GM23248 (cell line): ENCODE results near the gene RNF126. TPM values are rescaled to one million over a fixed set of nuclear protein-coding genes. Genes with fewer than 3 reads are reported as not detected.
"Not testable (repeated sequence)": the region's sequence is repeated elsewhere in the genome, so short reads cannot be mapped to it uniquely, and the experiment has no call there.

Experiments
- DNase-seq: peaks from one replicate; pipeline ENCODE4 v3.0.0-alpha.2; 2015
- H2AFZ ChIP-seq: fragments of 200-600 bp; sonication (generic); 2 replicates; pipeline ENCODE4 v1.6.1; 2016; ENCODE audit warnings: antibody characterized with exemption
- H3F3A ChIP-seq: fragments of 200-600 bp; sonication (generic); 2 replicates; pipeline ENCODE4 v1.6.1; 2016; ENCODE audit warnings: mild to moderate bottlenecking, antibody characterized with exemption, mixed run types; ENCODE audit not compliant: insufficient read depth
- H3K27ac ChIP-seq: fragments of 200-600 bp; sonication (generic); 2 replicates; pipeline ENCODE4 v1.5.1; 2016; ENCODE audit warnings: mild to moderate bottlenecking
- H3K27me3 ChIP-seq: fragments of 200-600 bp; sonication (generic); replicated peaks from 2 replicates; pipeline ENCODE4 v1.6.1; 2016; ENCODE audit warnings: mild to moderate bottlenecking; ENCODE audit not compliant: insufficient read depth
- H3K36me3 ChIP-seq: fragments of 200-600 bp; sonication (generic); 2 replicates; pipeline ENCODE4 v1.6.1; 2016; ENCODE audit warnings: low read depth, mild to moderate bottlenecking
- H3K4me1 ChIP-seq: fragments of 200-600 bp; sonication (generic); 2 replicates; pipeline ENCODE4 v1.6.1; 2016; ENCODE audit warnings: mild to moderate bottlenecking; ENCODE audit not compliant: insufficient read depth
- H3K4me2 ChIP-seq: fragments of 200-600 bp; sonication (generic); one replicate; pipeline ENCODE4 v1.6.1; 2016; ENCODE audit warnings: mild to moderate bottlenecking; ENCODE audit not compliant: unreplicated experiment
- H3K4me3 ChIP-seq: fragments of 200-600 bp; sonication (generic); 2 replicates; pipeline ENCODE4 v1.5.1; 2016; ENCODE audit warnings: mild to moderate bottlenecking
- H3K79me2 ChIP-seq: fragments of 200-600 bp; sonication (generic); 2 replicates; pipeline ENCODE4 v1.6.1; 2016; ENCODE audit warnings: mild to moderate bottlenecking; ENCODE audit not compliant: insufficient read depth
- H3K9ac ChIP-seq: fragments of 200-600 bp; sonication (generic); 2 replicates; pipeline ENCODE4 v1.6.1; 2016; ENCODE audit warnings: mild to moderate bottlenecking
- H3K9me2 ChIP-seq: fragments of 200-600 bp; sonication (generic); 2 replicates; pipeline ENCODE4 v1.6.1; 2016; ENCODE audit warnings: mixed run types, mild to moderate bottlenecking, moderate library complexity; ENCODE audit not compliant: insufficient read depth
- H3K9me3 ChIP-seq: fragments of 200-600 bp; sonication (generic); one replicate; pipeline ENCODE4 v1.6.1; 2017; ENCODE audit warnings: low read depth
- H4K20me1 ChIP-seq: fragments of 200-600 bp; sonication (generic); 2 replicates; pipeline ENCODE4 v1.6.0; 2016; ENCODE audit not compliant: insufficient read depth
- EZH2 ChIP-seq: fragments of 200-600 bp; sonication (generic); IDR thresholded peaks from 2 replicates; pipeline ENCODE4 v1.6.1; 2018; ENCODE audit warnings: antibody characterized with exemption, mild to moderate bottlenecking; ENCODE audit not compliant: insufficient read depth, poor library complexity, severe bottlenecking
- EZH2phosphoT487 ChIP-seq: fragments of 200-600 bp; sonication (generic); IDR thresholded peaks from 2 replicates; pipeline ENCODE4 v1.6.1; 2018; ENCODE audit warnings: antibody characterized with exemption, moderate library complexity, mild to moderate bottlenecking, low read depth; ENCODE audit not compliant: insufficient read depth
- WGBS, 2 experiments: methylation state at CpG; one replicate each; pipeline ENCODE4 v1.1.6; 2015 to 2017; ENCODE audit warnings: low lambda C conversion rate in 2 of 2, low coverage in 1 of 2; ENCODE audit errors: missing lambda C conversion rate in 2 of 2; 5-methylcytosine and 5-hydroxymethylcytosine counted together
- in situ Hi-C: fragments of 300-500 bp; cut with MboI; formaldehyde crosslinking; loops from 2 replicates; pipeline ENCODE4 v1.15.0; 2020
- polyA plus RNA-seq: library from polyadenylated mRNA; unstranded; fragments of >200 nt; fragmentation: Nextera tagmentation; extraction: Ambion mirVana; gene quantifications from 2 replicates; pipeline ENCODE4 v1.2.1, GENCODE V29; 2016
- total RNA-seq: library from RNA; depleted of rRNA; stranded (reverse); fragments of >200 nt; shearing (Covaris generic); gene quantifications from 2 replicates; pipeline ENCODE4 v1.2.3, GENCODE V29; 2014

Gene RNF126
- total and polyA plus RNA-seq, 2 experiments from 2014 or later, result 52.7 to 72.4 TPM

- Histone ChIP-seq H3K27ac (no peak overlapping the region), H3K9ac (no peak overlapping the region), H2AFZ (no peak overlapping the region), H3K9me3 (no peaks in the 10 kb centered on the region), H3F3A (peaks cover 6% of the 10 kb centered on the region; the same call in 1 of the 2 replicates), H3K4me3 (no peak overlapping the region), H3K4me2 (no peak overlapping the region), H3K9me2 (no peaks in the 10 kb centered on the region), H4K20me1 (no peaks in the 10 kb centered on the region), H3K79me2 (peaks cover 34% of the 10 kb centered on the region), H3K27me3 (no peaks in the 10 kb centered on the region), H3K36me3 (peaks cover 13% of the 10 kb centered on the region; the same call in 1 of the 2 replicates), H3K4me1 (peaks cover 6% of the 10 kb centered on the region; the same call in 1 of the 2 replicates)
- in situ Hi-C loops, result no loop called here
- no peak for DNase-seq
- no peak for TF ChIP-seq EZH2phosphoT487
- TF ChIP-seq EZH2, result no peak
- WGBS, 2 experiments, result 85 to 90% methylated on average over 19 of the region's 19 CpGs
These were observed 34.8 kb downstream of the RNF126 start for GRCh38 chr19:628168-628567.

GRCh38 chr19:626566-626965 is 36.4 kb downstream of the RNF126 start:
- H3F3A ChIP-seq, H3K9me3 ChIP-seq, H3K4me1 ChIP-seq, H3K4me2 ChIP-seq, H3K4me3 ChIP-seq, H3K27ac ChIP-seq, H2AFZ ChIP-seq, H3K9me2 ChIP-seq, H4K20me1 ChIP-seq, DNase-seq, H3K27me3 ChIP-seq, H3K9ac ChIP-seq, in situ Hi-C loops: not testable (repeated sequence)
- Histone ChIP-seq H3K36me3 (peaks cover 13% of the 10 kb centered on the region; the same call in 1 of the 2 replicates), H3K79me2 (peaks cover 29% of the 10 kb centered on the region)
- WGBS, 2 experiments, result 88 to 94% methylated on average over 6 to 7 of the region's 7 CpGs

- in situ Hi-C loops, result no loop called here
- H3K27me3 ChIP-seq, result no peaks in the 10 kb centered on the region
- H3K36me3 ChIP-seq, result peaks cover 13% of the 10 kb centered on the region; the same call in 1 of the 2 replicates
- H3K9me2 ChIP-seq, result no peaks in the 10 kb centered on the region
- H3K9me3 ChIP-seq, result no peaks in the 10 kb centered on the region
- H2AFZ ChIP-seq, result no peak overlapping the region
- no peaks in the 10 kb centered on the region for H4K20me1 ChIP-seq
- peaks cover 16% of the 10 kb centered on the region; the same call in 1 of the 2 replicates for H3K79me2 ChIP-seq
- no peaks in the 10 kb centered on the region for H3F3A ChIP-seq
- no peak for DNase-seq
- no peak overlapping the region for H3K4me2 ChIP-seq
- H3K9ac ChIP-seq, result no peak overlapping the region
- no peak overlapping the region for H3K4me3 ChIP-seq
- 95 to 99% methylated on average over 5 of the region's 5 CpGs for WGBS, 2 experiments
- H3K27ac ChIP-seq, result no peak overlapping the region
- H3K4me1 ChIP-seq, result no peaks in the 10 kb centered on the region
- TF ChIP-seq EZH2phosphoT487, result no peak
- no peak for TF ChIP-seq EZH2
These were observed 37.8 kb downstream of the RNF126 start for GRCh38 chr19:625257-625656.

GRCh38 chr19:624433-625109 is 38.4 kb downstream of the RNF126 start:
- WGBS, 2 experiments, result 93 to 94% methylated on average over 17 to 19 of the region's 24 CpGs
- Histone ChIP-seq H3K27ac (no peak overlapping the region), H3K9ac (no peak overlapping the region)

More at GRCh38 chr19:624433-625109, 38.4 kb downstream of the RNF126 start:
- no peak for DNase-seq
- H4K20me1 ChIP-seq, result no peaks in the 10 kb centered on the region
- no peak overlapping the region for H3K4me2 ChIP-seq
- H2AFZ ChIP-seq, result no peak overlapping the region
- peaks cover 16% of the 10 kb centered on the region; the same call in 1 of the 2 replicates for H3K79me2 ChIP-seq
- H3K27me3 ChIP-seq, result no peaks in the 10 kb centered on the region
- H3K4me3 ChIP-seq, result no peak overlapping the region
- in situ Hi-C loops, result no loop called here
- no peaks in the 10 kb centered on the region for H3K9me3 ChIP-seq
- no peaks in the 10 kb centered on the region for H3F3A ChIP-seq
- H3K9me2 ChIP-seq, result no peaks in the 10 kb centered on the region
- no peaks in the 10 kb centered on the region for H3K4me1 ChIP-seq
- no peak for TF ChIP-seq EZH2
- TF ChIP-seq EZH2phosphoT487, result no peak
- H3K36me3 ChIP-seq, result peaks cover 13% of the 10 kb centered on the region; the same call in 1 of the 2 replicates
